ENCODE data around the gene CTNNB1.

- TF ChIP-seq CTCF (IDR thresholded peaks at IDR 0.05) (no peak), TCF7L2 (IDR thresholded peaks at IDR 0.05; ENCODE audit: low read depth, low read length) (no peak), POLR2AphosphoS5 (IDR thresholded peaks at IDR 0.05; ENCODE audit: low read depth, low read length) (no peak)
Measured at GRCh38 chr3:41200669-41201021, 1.3 kb downstream of the CTNNB1 start.
